COLO668 (cell line): ENCODE results near the gene DMXL2.
"Not testable (repeated sequence)": the region's sequence is repeated elsewhere in the genome, so short reads cannot be mapped to it uniquely, and the experiment has no call there.

Source experiments
- DNase-seq: peaks from one replicate; lab custom pipeline; 2025; ENCODE audit not compliant: unreplicated experiment; lab: John Stamatoyannopoulos, UW

The DMXL2 gene

GRCh38 chr15:51425517-51426040 is 197.0 kb downstream of the DMXL2 start:
- DNase-seq = no peak

DNA sequence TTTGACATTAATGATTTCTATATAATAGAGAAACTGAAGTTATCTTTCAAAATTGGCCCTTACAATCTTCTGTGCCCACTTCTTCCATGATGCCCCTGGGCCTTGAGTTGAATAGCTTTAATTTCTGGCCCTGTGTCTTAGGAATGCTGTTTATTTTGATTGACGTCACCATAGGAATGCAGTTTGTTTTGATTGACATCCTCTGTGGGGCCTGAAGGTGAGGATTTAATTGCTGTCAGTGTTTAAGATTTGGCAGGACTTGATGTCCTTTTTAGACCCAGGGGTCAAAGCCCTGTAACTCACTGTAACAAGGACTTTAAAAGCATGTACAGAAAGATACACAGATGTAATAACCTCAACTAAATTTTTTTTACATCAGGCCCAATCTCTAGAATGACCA is 197.8 kb downstream of the DMXL2 start:
- no peak for DNase-seq

- DNase-seq = not testable (repeated sequence)
These were observed 199.5 kb downstream of the DMXL2 start for GRCh38 chr15:51423040-51423439.

GRCh38 chr15:51416129-51416528 is 206.4 kb downstream of the DMXL2 start:
- DNase-seq = no peak

DNA sequence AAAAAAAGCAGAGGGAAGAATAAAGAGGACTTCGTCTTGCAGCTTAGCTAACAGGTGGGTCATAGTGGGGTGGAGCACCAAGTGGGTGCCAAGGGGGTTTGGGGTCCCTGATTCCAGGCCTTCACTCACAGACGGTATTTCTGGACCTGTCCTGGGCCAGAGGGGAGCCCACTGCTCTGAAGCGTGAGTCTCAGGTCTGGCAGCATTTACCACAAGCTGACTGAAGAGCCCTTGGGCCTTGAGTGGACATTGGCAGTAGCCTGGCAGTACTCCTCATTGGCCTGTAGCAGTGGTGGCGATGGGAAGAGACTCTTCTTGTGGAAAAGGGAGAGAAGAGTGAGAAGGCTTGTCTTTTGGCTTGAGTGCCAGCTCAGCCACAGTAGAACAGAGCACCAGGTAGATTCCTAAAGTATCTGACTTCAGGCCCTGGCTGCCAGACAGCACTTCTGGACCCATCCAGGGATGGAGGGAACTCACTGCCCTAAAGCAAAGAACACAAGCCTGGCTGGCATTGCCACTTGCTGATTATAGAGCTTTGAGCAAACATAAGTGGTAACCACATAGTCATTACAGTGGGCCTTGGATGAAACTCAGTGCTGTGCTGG is 208.2 kb downstream of the DMXL2 start:
- no peak for DNase-seq

DNA sequence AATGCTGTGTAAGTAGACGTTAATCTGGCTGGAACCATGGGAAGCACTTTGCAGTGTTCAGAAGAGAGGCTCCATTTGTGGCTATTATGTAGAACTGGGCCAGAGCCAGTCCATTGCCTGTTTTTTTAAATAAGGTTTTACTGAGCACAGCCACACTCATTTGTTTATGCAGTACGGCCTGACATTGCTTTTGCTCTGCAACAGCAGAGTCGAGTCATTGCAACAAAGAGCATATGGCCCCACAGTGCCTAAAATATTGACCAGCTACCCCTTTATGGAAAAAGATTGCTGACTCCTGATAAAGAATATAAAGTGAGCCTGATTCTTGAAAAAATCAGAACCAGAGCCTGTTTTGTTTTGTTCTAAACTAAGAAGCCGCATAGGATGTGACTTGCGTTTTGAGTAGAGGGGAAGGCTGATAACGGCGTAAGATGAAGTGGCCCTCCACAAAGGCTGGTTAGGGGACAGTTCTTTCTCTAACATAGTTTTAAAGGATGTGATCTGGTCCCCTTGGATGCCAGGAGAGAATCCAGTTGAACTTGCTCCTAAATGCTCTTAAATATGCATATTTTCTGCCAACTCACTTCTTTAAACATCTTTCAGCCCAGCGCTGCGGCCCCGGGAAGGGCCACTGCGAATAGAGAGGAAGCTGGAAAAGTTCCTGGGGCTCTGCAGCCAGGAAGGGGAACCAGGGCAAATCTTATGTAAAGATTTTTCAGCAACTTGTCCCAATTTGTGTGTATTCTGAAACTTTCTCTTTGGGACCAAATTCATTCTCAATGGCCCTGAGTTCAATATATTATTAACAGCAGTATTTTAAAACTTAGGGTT is 216.7 kb downstream of the DMXL2 start:
- no peak for DNase-seq

- DNase-seq = no peak
These were observed 218.4 kb downstream of the DMXL2 start for GRCh38 chr15:51403946-51404695.

DNA sequence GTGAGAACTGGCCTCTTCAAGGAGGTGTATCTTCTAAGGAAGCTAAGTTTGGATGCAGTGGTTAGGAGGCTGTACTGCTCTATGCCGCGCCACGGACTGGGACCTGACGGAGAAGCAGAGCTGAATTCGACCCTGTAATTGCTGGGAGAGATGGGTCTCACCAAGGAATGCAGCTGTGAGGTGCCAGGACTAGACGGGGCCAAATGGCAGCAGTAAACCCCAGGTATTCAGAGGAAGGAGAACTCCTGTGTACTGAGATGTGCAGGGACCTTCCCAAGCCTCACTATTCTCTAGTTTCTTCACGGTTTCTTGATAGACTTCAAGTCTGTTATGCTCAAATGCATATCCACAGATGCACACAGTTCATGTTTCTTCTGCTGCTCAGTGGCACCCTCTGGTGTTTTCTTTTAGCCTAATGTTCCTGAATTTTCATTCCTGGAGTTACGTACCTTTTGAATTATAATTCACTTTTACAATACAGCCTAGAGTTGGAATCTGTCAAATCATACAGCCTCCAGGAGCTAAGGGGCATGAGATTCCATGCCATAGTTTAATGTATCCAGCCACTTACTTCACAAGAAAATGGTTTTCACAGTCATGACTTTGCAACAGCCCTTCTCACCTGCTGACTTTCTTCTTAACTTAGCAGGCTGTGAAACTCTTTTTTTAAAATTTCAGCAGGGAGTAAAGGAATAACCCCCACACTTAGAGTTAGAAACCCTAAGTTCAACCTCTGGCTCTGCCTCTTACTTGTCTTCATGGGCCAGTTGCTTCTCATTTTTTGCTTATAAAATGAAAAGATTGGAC is 219.3 kb downstream of the DMXL2 start:
- no peak for DNase-seq

GRCh38 chr15:51401872-51402517 is 220.6 kb downstream of the DMXL2 start:
- no peak for DNase-seq

DNA sequence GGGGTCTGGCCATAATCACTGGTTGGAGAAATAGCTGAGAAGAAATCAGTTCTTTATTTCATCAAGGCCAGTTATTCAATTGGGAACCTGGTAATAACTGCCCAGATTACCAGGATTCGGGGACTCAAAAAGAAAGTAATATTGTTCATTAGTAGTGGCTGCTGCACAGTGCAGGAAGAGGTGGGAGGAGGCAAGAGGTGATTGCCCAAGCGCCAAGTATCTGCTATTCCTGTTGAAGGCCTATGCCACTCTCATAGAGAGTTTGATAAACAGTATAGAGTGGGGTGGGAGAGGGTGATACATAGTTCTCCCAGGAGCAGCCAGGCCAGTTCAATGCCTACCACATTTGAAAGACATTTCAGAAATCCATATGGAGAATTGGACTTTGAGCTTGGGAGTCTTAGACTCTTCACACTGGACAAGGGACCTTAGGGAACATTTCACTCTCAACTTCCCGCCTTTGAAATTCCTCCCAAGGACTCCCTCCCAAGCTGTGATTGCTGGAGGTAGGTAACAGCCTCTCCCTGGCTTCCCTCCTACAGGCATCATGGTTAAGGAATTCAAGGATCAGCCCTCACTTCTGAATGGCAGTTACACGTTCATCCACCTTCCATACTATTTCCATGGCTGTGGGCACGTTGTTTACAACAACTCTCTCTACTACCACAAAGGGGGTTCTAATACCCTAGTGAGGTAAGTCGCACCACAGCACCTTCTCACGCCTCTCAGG is 221.4 kb downstream of the DMXL2 start:
- DNase-seq = no peak

GRCh38 chr15:51398626-51399025 is 223.9 kb downstream of the DMXL2 start:
- DNase-seq = no peak
